G401 (cell line): ENCODE results near the gene IL1RAPL1. TPM values are rescaled to one million over a fixed set of nuclear protein-coding genes. Genes with fewer than 3 reads are reported as not detected.

Experiments
- DNase-seq: peaks from one replicate; pipeline ENCODE4 v3.0.0-alpha.2; 2015; ENCODE audit warnings: low spot score
- in situ Hi-C: cut with HindIII; loops from 2 replicates; pipeline ENCODE4 v1.10.0; 2016; ENCODE audit warnings: low sequenced_read_pairs, mixed read lengths
- total RNA-seq: library from RNA; depleted of rRNA; stranded (reverse); fragments of >200 nt; shearing (Covaris generic); gene quantifications from 2 replicates; pipeline ENCODE4 v1.2.3, GENCODE V29; 2014

The IL1RAPL1 gene
- total RNA-seq, 1 experiment from 2014 or later = not detected

- DNase-seq = no peak
- in situ Hi-C loops = no loop called here
These were observed 948.2 kb downstream of the IL1RAPL1 start for GRCh38 chrX:29535212-29536162.

GRCh38 chrX:29541038-29541437, 953.8 kb downstream of the IL1RAPL1 start:
- DNase-seq = no peak
- in situ Hi-C loops = no loop called here

- DNase-seq = no peak
- in situ Hi-C loops = no loop called here
These were observed 954.9 kb downstream of the IL1RAPL1 start for GRCh38 chrX:29542152-29542551.

GRCh38 chrX:29545878-29546277, 958.6 kb downstream of the IL1RAPL1 start:
- DNase-seq = no peak
- in situ Hi-C loops = no loop called here

- DNase-seq = no peak
- in situ Hi-C loops = no loop called here
These were observed 960.6 kb downstream of the IL1RAPL1 start for GRCh38 chrX:29547877-29548276.

GRCh38 chrX:29553542-29553941, 966.3 kb downstream of the IL1RAPL1 start:
- in situ Hi-C loops = no loop called here
- no peak for DNase-seq

- DNase-seq = no peak
- in situ Hi-C loops = no loop called here
These were observed 968.3 kb downstream of the IL1RAPL1 start for GRCh38 chrX:29555465-29556091.

- in situ Hi-C loops = no loop called here
- DNase-seq = no peak
These were observed 972.8 kb downstream of the IL1RAPL1 start for GRCh38 chrX:29560065-29560464.

- no peak for DNase-seq
- in situ Hi-C loops = no loop called here
These were observed 974.2 kb downstream of the IL1RAPL1 start for GRCh38 chrX:29561417-29561816.

- in situ Hi-C loops = no loop called here
- no peak for DNase-seq
These were observed 993.3 kb downstream of the IL1RAPL1 start for GRCh38 chrX:29580560-29580959.

GRCh38 chrX:29581223-29581622, 994.0 kb downstream of the IL1RAPL1 start:
- no peak for DNase-seq
- in situ Hi-C loops = no loop called here

GRCh38 chrX:29587107-29587506, 999.9 kb downstream of the IL1RAPL1 start:
- in situ Hi-C loops = no loop called here
- DNase-seq = no peak

GRCh38 chrX:29590921-29591320, 1003.7 kb downstream of the IL1RAPL1 start:
- in situ Hi-C loops = no loop called here

GRCh38 chrX:29604381-29604780, 1017.1 kb downstream of the IL1RAPL1 start:
- in situ Hi-C loops = no loop called here
- DNase-seq = no peak

More at GRCh38 chrX:29590921-29591320, 1003.7 kb downstream of the IL1RAPL1 start:
- no peak for DNase-seq

GRCh38 chrX:29617276-29617675, 1030.0 kb downstream of the IL1RAPL1 start:
- DNase-seq = no peak
- in situ Hi-C loops = no loop called here

- in situ Hi-C loops = no loop called here
- peak; percentile 2 for DNase-seq
These were observed 1030.5 kb downstream of the IL1RAPL1 start for GRCh38 chrX:29617725-29618124.

GRCh38 chrX:29627833-29628232, 1040.6 kb downstream of the IL1RAPL1 start:
- in situ Hi-C loops = no loop called here
- DNase-seq = no peak

- in situ Hi-C loops = no loop called here
- no peak for DNase-seq
These were observed 1047.3 kb downstream of the IL1RAPL1 start for GRCh38 chrX:29634516-29634915.

- in situ Hi-C loops = no loop called here
- no peak for DNase-seq
These were observed 1049.1 kb downstream of the IL1RAPL1 start for GRCh38 chrX:29636331-29636730.

GRCh38 chrX:29640106-29640505, 1052.9 kb downstream of the IL1RAPL1 start:
- DNase-seq = no peak
- in situ Hi-C loops = no loop called here
